ENCODE results near the gene DDIT3. TPM values are rescaled to one million over a fixed set of nuclear protein-coding genes. Genes with fewer than 3 reads are reported as not detected.
"Not testable (repeated sequence)": the region's sequence is repeated elsewhere in the genome, so short reads cannot be mapped to it uniquely, and the experiment has no call there.

The DDIT3 gene
- total RNA-seq, 1 donor from 2014 or later = 19.1 TPM

DNA sequence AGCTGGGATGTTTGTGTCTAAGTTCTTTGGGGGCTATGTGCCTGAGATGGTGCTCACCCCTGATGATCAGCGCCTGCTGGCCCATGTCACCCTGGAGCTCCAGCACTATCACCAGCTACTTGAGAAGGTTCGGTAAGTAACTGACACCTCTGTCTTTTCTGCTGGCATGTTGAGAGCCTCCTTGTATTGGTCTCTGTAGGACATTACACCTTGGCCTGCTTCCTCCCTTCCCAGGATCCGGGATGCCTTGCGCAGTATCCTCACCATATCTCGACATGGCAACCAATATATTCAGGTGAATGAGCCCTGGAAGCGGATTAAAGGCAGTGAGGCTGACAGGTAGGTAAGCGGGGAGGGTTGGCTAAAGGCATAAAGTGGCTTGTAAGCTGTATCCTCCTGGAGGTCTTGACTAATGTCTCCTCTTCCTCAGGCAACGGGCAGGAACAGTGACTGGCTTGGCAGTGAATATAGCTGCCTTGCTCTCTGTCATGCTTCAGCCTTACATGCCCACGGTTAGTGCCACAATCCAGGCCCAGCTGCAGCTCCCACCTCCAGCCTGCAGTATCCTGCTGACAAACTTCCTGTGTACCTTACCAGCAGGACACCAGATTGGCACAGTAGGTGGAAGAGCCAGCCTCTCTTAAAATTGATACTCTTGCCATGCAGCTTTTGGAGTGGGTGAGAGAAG, 5.5 kb downstream of the DDIT3 start:
- DNase-seq (ENCODE audit: extremely low read depth, low read depth, low spot score) = no peak

DNA sequence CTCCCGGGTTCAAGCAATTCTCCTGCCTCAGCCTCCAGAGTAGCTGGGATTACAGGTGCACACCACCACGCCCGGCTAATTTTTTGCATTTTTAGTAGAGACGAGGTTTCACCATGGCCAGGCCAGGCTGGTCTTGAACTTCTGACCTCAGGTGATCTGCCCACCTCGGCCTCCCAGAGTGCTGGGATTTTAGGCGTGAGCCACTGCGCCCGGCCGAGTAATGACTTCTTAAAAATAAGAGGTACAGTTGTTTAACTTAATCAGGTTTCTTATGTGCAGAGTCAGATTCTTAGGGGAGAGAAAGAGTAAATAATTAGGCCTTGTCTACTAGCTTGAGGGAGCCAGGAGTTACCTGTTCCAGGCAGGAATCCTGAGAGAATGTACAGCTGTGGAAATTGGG, 6.1 kb downstream of the DDIT3 start:
- DNase-seq (ENCODE audit: extremely low read depth, low read depth, low spot score) = not testable (repeated sequence)

DNA sequence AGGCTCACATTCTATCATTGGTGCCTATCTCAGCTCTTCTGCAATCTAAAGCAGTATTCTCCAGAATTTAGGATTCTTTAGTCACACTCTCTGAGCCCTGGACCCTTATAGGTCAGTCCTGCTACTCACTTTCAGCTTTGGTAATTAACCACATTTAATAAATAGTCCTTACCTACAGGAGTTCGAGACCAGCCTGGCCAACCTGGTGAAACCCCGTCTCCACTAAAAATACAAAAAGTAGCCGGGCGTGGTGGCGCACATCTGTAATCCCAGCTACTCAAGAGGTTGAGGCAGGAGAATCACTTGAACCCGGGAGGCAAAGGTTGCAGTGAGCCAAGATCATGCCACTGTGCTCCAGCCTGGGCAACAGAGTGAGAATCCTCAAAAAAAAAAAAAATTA, 6.6 kb downstream of the DDIT3 start:
- not testable (repeated sequence) for DNase-seq (ENCODE audit: extremely low read depth, low read depth, low spot score)

DNA sequence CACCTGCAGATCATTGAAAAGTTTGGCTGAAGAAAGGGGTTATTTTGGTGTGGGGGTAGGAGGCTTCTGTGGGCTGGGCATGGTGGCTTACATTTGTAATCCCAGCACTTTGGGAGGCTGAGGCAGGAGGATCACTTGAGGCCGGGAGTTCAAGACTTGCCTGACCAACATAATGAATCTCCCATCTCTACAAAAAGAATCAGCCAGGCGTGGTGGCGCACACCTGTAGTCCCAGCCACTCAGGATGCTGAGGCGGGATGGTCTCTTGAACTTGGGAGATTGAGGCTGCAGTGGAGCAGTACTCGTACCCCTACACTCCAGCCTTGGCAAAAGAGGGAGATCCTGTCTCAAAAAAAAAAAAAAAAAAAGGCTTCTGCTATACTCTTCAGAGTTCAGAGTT, 7.0 kb downstream of the DDIT3 start:
- no peak for DNase-seq (ENCODE audit: extremely low read depth, low read depth, low spot score)

DNA sequence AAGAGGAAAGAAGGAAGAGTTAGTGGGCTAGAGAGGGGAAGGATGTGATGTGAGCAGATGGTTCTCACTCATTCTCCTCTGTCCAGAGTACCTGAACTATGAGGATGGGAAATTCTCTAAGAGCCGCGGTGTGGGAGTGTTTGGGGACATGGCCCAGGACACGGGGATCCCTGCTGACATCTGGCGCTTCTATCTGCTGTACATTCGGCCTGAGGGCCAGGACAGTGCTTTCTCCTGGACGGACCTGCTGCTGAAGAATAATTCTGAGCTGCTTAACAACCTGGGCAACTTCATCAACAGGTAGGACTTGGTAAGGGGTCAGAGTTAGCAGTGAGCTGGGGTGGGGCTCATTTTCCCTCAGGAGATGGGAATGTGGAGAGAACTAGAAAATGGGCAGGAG, 7.6 kb downstream of the DDIT3 start:
- DNase-seq (ENCODE audit: extremely low read depth, low read depth, low spot score) = no peak

DNA sequence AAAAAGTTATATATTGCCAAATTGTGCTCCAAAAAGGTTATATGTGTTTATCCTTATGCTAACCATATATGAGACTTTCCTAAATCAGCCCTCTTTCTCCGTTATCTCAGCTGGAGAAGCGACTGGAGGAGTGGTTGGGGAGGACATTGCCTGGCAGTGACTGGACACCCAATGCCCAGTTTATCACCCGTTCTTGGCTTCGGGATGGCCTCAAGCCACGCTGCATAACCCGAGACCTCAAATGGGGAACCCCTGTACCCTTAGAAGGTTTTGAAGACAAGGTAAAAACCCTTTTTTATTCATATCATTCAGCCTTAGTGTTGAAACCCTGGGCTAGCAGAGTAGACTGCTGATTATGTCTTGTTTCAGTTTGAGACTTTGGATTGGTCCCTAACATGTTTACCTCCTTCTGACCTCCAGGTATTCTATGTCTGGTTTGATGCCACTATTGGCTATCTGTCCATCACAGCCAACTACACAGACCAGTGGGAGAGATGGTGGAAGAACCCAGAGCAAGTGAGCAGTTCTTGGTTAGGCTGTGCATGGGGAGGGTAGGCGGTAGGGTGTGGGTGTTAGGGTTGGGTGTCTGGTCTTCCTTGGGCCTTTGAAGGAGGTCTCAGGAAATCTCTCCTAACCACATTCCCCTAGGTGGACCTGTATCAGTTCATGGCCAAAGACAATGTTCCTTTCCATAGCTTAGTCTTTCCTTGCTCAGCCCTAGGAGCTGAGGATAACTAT, 8.6 kb downstream of the DDIT3 start:
- no peak for DNase-seq (ENCODE audit: extremely low read depth, low read depth, low spot score)

DNA sequence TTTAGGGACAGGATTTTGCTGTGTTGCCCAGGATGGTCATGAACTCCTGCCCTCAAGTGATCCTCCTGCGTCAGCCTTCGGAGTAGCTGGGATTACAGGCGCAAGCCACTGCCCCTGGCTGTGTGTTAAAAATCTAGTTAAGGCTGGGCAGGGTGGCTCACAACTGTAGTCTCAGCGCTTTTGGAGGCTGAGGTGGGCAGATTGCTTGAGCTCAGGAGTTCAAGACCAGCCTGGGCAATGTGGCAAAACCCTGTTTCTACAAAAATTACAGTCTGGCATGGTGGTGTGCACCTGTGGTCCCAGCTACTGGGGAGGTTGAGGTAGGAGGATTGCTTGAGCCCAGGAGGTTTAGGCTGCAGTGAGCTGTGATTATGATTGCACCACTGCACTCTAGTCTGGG, 9.2 kb downstream of the DDIT3 start:
- no peak for DNase-seq (ENCODE audit: extremely low read depth, low read depth, low spot score)

DNA sequence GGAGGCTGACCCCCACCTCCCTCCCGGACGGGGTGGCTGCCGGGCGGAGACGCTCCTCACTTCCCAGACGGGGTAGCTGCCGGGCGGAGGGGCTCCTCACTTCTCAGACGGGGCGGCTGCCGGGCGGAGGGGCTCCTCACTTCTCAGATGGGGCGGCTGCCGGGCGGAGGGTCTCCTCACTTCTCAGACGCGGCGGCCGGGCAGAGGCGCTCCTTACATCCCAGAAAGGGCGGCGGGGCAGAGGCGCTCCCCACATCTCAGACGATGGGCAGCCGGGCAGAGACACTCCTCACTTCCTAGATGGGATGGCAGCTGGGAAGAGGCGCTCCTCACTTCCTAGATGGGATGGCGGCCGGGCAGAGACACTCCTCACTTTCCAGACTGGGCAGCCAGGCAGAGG, 12.5 kb downstream of the DDIT3 start:
- not testable (repeated sequence) for DNase-seq (ENCODE audit: extremely low read depth, low read depth, low spot score)

DNA sequence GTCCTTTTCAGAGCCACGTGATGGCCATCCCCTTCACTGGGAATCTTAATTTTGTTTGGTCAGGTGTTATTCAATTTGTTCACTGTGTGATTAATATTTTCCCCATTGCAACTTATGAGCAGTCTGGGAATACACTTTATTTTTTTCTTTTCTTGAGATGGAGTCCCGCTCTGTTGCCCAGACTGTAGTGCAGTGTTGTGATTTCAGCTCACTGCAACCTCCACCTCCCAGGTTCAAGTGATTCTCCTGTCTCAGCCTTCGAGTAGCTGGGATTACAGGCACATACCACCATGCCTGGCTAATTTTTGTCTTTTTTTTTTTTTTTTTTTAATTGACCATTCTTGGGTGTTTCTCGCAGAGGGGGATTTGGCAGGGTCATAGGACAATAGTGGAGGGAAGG, 13.8 kb downstream of the DDIT3 start:
- not testable (repeated sequence) for DNase-seq (ENCODE audit: extremely low read depth, low read depth, low spot score)

DNA sequence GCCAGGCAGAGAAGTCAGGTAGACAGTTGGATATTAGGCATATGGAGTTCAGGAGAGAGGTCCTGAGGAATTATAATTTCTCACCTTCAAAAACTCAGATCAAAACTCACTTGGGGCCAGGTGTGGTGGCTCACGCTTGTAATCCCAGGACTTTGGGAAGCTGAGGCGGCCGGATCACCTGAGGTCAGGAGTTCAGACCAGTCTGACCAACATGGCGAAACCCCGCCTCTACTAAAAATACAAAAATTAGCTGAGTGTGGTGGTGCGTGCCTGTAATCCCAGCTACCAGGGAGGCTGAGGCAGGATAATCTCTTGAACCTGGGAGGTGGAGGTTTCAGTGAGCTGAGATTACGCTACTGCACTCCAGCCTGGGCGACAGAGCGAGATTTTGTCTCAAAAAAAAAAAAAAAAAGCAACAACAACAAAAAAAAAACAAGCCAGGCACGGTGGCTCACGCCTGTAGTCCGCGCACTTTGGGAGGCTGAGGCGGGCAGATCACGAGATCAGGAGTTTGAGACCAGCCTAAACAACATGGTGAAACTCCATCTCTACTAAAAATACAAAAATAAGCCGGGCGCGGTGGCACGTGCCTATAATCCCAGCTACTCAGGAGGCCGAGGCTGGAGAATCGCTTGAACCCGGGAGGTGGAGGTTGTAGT, 17.9 kb downstream of the DDIT3 start:
- not testable (repeated sequence) for DNase-seq (ENCODE audit: extremely low read depth, low read depth, low spot score)

DNA sequence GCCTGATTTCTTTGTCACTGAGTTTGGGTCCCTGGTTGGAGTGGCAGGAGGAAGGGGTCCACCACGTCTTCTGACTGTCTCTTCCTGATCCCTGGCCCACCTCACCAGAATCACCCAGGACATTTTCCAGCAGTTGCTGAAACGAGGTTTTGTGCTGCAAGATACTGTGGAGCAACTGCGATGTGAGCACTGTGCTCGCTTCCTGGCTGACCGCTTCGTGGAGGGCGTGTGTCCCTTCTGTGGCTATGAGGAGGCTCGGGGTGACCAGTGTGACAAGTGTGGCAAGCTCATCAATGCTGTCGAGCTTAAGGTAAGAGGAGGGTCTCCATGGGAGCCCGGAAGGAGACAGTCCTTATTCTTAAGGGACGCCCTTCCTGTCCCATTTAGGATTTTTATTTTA, 20.1 kb downstream of the DDIT3 start:
- DNase-seq (ENCODE audit: extremely low read depth, low read depth, low spot score) = no peak

DNA sequence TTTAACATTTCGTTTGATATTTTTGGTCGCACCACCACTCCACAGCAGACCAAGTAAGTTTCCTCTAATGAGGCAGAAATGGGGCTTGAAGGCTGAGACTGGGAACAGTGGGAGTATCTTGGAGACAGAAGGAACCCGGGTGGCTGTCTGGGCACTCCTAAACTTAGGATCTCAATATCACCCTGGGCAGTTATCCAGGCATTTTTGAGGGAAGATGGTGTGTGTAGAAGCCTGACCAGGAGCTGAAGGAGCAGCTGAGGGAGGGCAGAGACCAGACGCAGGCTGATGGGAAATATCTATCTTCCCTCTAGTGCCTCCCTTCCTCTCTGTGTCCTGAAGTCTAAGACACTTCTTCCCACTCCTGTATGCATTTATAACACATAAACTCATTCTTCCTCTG, 21.7 kb downstream of the DDIT3 start:
- DNase-seq (ENCODE audit: extremely low read depth, low read depth, low spot score) = no peak

DNA sequence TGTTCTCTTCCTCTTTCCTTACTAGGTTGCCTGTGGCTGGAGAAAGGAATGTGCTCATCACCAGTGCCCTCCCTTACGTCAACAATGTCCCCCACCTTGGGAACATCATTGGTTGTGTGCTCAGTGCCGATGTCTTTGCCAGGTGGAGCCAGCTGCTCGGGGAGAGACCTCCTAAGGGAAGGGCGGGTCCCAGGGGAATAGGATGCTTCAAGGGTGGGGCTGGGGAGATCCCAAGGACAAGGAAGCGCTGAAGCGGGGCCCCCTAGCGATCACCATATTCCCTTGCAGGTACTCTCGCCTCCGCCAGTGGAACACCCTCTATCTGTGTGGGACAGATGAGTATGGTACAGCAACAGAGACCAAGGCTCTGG, 22.2 kb downstream of the DDIT3 start:
- no peak for DNase-seq (ENCODE audit: extremely low read depth, low read depth, low spot score)

DNA sequence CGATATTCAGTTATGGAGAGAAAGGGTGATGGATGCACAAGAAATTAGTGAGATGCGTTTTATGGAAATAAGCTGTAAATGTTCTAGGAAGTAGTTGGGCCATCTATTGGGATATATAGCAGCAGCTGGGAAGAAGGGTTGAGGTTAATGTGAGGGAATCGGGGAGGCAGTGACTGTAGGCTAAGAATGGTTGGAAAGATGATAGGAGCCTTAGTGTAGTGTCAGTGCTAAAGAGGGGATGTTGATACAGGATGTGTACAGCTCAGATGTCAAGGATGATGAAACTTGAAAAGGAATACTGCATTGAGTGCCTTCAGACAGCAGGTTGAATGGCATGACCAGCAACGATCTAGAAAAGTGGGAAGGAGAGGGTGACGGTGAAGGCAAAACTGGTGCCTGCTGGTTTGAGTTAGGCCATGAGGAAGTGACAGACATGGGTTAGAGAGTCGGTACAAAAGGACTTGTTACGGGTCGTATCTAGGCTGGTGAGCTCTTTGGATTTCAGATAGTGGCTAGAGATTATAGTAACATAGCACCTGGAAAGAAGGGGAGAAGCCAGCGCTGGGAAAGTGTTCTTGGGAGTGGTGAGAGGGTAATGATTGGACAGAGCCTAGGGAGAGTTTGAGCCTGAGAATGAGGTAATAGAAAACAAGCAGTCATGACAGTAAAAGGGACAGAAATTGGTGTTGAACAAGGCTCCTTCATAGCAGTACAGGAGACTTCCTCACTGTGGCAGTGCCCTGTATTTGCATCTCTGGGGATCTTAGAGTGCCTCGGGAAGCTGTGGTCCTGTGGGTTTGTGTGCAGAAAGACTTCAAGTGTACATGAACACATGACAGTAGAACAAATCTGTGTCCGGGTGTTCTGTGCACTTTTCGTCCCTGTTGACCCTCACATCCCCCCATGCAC, 22.8 kb downstream of the DDIT3 start:
- DNase-seq (ENCODE audit: extremely low read depth, low read depth, low spot score) = no peak

DNA sequence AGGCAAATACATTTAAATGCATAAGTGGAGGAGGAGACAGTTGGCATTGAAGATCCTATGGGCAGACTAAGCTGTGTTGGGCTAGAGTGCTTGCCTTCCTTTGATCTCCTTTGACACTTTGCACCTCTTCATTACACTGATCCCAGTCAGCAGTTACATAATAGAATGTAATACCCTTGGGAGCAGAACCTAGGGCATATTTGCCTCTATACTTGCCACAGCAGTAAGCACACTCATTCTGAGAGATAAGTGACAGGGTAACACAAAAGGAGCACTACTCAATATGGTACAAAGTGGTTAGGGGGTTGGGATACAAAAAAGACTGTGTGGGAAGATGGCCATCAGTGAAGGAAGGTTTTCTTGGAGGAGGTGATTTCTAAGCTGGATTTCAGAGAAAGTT, 23.5 kb downstream of the DDIT3 start:
- no peak for DNase-seq (ENCODE audit: extremely low read depth, low read depth, low spot score)

DNA sequence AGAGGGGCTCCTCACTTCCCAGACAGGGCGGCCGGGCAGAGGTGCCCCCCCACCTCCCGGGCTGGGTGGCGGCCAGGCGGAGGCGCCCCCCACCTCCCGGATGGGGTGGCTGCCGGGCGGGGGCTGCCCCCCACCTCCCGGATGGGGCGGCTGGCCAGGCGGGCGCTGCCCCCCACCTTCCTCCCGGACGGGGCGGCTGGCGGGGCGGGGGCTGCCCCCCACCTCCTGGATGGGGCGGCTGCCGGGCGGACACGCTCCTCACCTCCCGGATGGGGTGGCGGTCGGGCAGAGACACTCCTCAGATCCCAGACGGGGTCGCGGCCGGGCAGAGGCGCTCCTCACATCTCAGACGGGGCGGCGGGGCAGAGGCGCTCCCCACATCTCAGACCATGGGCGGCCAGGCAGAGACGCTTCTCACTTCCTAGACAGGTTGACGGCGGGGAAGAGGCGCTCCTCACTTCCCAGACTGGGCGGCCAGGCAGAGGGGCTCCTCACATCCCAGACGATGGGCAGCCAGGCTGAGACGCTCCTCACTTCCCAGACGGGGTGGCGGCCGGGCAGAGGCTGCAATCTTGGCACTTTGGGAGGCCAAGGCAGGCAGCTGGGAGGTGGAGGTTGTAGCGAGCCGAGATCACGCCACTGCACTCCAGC, 25.1 kb downstream of the DDIT3 start:
- DNase-seq (ENCODE audit: extremely low read depth, low read depth, low spot score) = not testable (repeated sequence)

DNA sequence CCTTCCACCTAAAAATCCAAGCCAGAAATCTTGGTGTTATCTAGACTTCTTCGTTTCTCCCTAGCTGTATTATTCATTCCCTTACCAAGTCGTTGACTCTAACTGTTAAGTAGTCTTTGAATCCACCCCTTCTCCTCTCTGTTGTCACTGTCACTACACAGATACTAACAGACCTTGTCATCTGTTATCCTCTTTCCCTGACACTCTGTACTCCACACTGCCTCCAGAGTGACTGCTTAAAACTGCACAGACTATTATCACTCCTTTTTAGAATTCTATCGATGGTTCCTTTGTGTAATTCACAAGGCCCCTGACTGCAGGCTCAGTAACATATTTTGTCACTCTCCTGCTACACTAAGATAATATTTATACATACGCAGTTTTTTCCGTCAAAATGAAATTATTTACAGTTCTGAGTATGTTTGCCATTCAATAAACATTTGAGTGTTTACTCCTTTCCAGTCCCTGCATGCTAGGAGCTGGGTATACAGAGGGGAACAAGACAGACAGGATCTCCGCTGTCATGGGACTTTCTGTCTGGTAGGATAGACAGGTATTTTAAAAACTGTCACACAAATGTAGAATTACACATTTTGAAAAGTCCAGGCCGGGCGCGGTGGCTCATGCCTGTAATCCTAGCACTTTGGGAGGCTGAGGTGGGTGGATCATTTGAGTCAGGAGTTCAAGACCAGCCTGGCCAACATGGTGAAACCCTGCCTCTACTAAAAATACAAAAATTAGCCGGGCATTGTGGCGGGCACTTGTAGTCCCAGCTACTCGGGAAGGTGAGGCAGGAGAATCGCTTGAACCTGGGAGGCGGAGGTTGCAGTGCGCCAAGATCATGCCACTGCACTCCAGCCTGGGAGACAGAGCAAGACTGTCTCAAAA, 28.7 kb downstream of the DDIT3 start:
- no peak for DNase-seq (ENCODE audit: extremely low read depth, low read depth, low spot score)

DNA sequence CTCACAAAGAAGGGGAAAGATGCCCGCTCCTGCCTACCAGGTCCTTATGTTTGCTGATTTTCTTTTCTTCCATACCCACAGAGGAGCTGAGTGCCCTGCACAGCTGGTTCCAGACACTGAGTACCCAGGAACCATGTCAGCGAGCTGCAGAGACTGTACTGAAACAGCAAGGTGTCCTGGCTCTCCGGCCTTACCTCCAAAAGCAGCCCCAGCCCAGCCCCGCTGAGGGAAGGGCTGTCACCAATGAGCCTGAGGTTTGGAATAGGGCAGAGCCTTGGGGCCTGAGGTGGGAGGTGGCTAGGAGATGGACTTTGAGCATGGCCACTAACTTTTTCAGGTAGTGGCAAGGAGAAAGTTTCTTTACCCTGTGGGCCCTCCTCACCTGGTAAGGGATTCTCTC, 30.2 kb downstream of the DDIT3 start:
- DNase-seq (ENCODE audit: extremely low read depth, low read depth, low spot score) = no peak

DNA sequence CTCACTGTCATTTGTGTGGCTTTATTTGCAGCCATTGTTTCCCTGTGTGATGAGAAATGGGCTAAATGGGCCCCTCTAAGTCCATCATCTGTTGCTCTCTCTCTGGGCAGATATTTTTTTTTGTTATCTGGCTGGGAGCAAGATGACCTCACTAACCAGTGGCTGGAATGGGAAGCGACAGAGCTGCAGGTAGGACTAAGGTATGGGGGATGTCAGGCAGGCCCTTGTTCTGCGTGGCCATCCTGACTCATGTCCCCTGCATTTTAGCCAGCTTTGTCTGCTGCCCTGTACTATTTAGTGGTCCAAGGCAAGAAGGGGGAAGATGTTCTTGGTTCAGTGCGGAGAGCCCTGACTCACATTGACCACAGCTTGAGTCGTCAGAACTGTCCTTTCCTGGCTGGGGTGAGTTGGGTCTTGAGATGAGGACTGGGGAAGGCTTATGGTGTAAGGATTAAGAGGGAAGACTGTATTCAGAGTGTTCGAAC, 31.1 kb downstream of the DDIT3 start:
- no peak for DNase-seq (ENCODE audit: extremely low read depth, low read depth, low spot score)
